Vagina (tissue), 2 donors: Measurements from ENCODE around the gene SGCD. TPM values are rescaled to one million over a fixed set of nuclear protein-coding genes. Genes with fewer than 3 reads are reported as not detected.
"Not testable (repeated sequence)": the region's sequence is repeated elsewhere in the genome, so short reads cannot be mapped to it uniquely, and the experiment has no call there.

Experiments
- DNase-seq, 2 donors: peaks; one replicate each; pipeline ENCODE4 v3.0.0-alpha.2; 2017; ENCODE audit errors: extremely low spot score in 2 of 2
- H3K27ac ChIP-seq: fragments of 200-600 bp; sonication (generic); one replicate; pipeline ENCODE4 v1.5.1; 2019
- H3K27me3 ChIP-seq: fragments of 200-600 bp; sonication (generic); one replicate; pipeline ENCODE4 v1.5.1; 2019
- H3K36me3 ChIP-seq, 2 donors: fragments of 200-600 bp; sonication (generic); one replicate each; pipeline ENCODE4 v1.5.1; 2017 to 2019
- H3K4me1 ChIP-seq: fragments of 200-600 bp; sonication (generic); one replicate; pipeline ENCODE4 v1.5.1; 2019
- H3K4me3 ChIP-seq, 2 donors: fragments of 200-600 bp; sonication (generic); 1 replicate in 1 of 2; 2 replicates in 1 of 2; pipeline ENCODE4 v1.5.1; 2016 to 2019
- H3K9me3 ChIP-seq: fragments of 200-600 bp; sonication (generic); one replicate; pipeline ENCODE4 v1.5.1; 2019
- POLR2A ChIP-seq, 2 donors: fragments of 450-650 bp; IDR thresholded peaks; one replicate each; pipeline ENCODE4 v1.6.1; 2017; ENCODE audit warnings: antibody characterized with exemption in 2 of 2, mild to moderate bottlenecking in 2 of 2, moderate library complexity in 2 of 2
- POLR2AphosphoS5 ChIP-seq, 2 donors: sonication (generic); formaldehyde crosslinking; IDR thresholded peaks; one replicate each; pipeline ENCODE4 v1.9.0; 2017; ENCODE audit warnings: antibody characterized with exemption in 2 of 2, mild to moderate bottlenecking in 2 of 2, low read depth in 1 of 2; ENCODE audit not compliant: insufficient read depth in 1 of 2
- intact Hi-C: fragments of 100-400 bp; cut with DNase I; formaldehyde crosslinking; loops from one replicate; pipeline ENCODE4 v1.15.1; 2023
- total RNA-seq: library from RNA; depleted of rRNA; stranded (reverse); fragments of >200 nt; gene quantifications from one replicate; pipeline ENCODE4 v1.2.3, GENCODE V29; 2016
- TF ChIP-seq, protein P1 (sequence below), 3 experiments: fragments of 450-650 bp in 2 of 3; fragments of 200-600 bp in 1 of 3; sonication (generic) in 1 of 3; IDR thresholded peaks; one replicate each; pipeline ENCODE4 v1.5.1; 2017 to 2019; ENCODE audit warnings: antibody characterized with exemption in 3 of 3, mild to moderate bottlenecking in 2 of 3, moderate library complexity in 2 of 3

SGCD gene
- total RNA-seq, 1 donor from 2014 or later: 6.9 TPM

DNA sequence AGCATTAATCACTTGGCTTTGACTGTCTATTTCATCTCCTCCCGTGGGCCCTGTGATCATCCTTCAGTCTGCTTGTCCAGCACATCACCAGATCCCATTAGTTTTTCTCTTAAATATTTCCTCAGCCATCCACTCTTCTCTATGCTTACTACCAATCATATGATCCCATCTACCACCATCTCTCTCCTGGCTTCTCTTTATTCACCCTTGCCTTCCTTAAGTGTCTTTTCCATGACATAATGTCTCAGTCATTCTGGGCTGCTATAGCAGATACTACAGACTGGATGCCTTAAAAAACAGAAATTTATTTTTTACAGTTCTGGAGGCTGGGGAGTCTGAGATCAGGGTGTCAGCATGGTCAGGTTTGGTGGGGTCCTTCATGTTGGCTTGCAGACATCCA is 314.7 kb downstream of the SGCD start:
- no peaks in the 10 kb centered on the region for H3K9me3 ChIP-seq
- H3K36me3 ChIP-seq: no peaks in the 10 kb centered on the region
- H3K4me3 ChIP-seq: no peak overlapping the region
- no peak for DNase-seq
- no peak for TF ChIP-seq POLR2A (IDR thresholded peaks at IDR 0.05)
- TF ChIP-seq, protein P1, sequence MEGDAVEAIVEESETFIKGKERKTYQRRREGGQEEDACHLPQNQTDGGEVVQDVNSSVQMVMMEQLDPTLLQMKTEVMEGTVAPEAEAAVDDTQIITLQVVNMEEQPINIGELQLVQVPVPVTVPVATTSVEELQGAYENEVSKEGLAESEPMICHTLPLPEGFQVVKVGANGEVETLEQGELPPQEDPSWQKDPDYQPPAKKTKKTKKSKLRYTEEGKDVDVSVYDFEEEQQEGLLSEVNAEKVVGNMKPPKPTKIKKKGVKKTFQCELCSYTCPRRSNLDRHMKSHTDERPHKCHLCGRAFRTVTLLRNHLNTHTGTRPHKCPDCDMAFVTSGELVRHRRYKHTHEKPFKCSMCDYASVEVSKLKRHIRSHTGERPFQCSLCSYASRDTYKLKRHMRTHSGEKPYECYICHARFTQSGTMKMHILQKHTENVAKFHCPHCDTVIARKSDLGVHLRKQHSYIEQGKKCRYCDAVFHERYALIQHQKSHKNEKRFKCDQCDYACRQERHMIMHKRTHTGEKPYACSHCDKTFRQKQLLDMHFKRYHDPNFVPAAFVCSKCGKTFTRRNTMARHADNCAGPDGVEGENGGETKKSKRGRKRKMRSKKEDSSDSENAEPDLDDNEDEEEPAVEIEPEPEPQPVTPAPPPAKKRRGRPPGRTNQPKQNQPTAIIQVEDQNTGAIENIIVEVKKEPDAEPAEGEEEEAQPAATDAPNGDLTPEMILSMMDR (IDR thresholded peaks at IDR 0.05): no peak
- TF ChIP-seq POLR2AphosphoS5 (IDR thresholded peaks at IDR 0.05; ENCODE audit: insufficient read depth in 1 of 2, low read depth in 1 of 2): no peak
- intact Hi-C loops: no loop called here
- peaks cover 10% of the 10 kb centered on the region for H3K4me1 ChIP-seq
- H3K27ac ChIP-seq: no peak overlapping the region
- H3K27me3 ChIP-seq: no peaks in the 10 kb centered on the region

DNA sequence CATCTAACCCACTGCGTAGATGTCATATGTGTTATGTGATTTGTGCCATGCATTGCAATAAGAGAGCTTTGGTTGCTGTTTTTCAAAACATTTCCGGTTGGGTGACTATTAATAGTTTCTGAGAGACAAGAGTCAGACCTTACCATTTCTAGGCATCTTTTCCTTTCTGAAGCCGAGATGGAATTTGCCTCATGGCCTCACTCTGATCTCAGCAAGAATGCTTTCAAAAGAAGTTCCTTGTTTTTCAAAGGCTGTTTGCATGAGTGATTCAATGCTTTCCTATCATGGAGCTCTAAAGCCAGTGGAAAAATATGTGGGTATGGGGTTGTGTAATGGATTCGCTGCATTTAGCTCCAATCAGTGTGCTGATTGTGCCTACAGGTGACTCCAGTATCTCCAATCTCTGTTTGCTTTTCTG is 320.1 kb downstream of the SGCD start:
- H3K27ac ChIP-seq: no peak overlapping the region
- no peaks in the 10 kb centered on the region for H3K9me3 ChIP-seq
- no peaks in the 10 kb centered on the region for H3K27me3 ChIP-seq
- no peak overlapping the region for H3K4me3 ChIP-seq
- no peak for DNase-seq
- H3K36me3 ChIP-seq: no peaks in the 10 kb centered on the region
- TF ChIP-seq, protein P1 (IDR thresholded peaks at IDR 0.05): no peak
- TF ChIP-seq POLR2AphosphoS5 (IDR thresholded peaks at IDR 0.05; ENCODE audit: insufficient read depth in 1 of 2, low read depth in 1 of 2) (peak in 1 of 2 donors; percentile 12), POLR2A (IDR thresholded peaks at IDR 0.05) (no peak)
- H3K4me1 ChIP-seq: peaks cover under 1% of the 10 kb centered on the region
- intact Hi-C loops: no loop called here

DNA sequence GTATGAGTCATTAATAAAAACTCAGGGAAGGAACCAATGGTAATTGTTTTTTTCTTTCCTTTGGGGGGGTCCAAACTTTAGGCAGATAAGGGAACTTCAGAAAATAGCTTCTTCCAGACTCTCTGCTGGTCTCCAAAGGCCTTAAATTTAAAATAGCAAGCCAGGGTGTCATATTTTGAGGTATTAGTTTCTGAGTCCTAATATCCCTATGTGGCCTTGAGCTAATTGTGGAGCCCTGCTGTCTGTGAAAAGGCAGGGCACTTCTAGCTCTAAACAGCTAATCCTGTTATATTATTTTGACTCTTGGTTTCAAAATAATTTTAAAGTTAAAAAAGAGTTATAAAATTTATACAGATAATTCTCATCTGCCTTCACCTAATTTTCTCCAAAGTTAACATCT is 327.5 kb downstream of the SGCD start:
- intact Hi-C loops: no loop called here
- Histone ChIP-seq H3K27me3 (no peaks in the 10 kb centered on the region), H3K36me3 (no peaks in the 10 kb centered on the region), H3K27ac (no peak overlapping the region), H3K9me3 (no peaks in the 10 kb centered on the region), H3K4me1 (no peaks in the 10 kb centered on the region), H3K4me3 (no peak overlapping the region)
- no peak for DNase-seq
- TF ChIP-seq POLR2A (IDR thresholded peaks at IDR 0.05): no peak
- TF ChIP-seq POLR2AphosphoS5 (IDR thresholded peaks at IDR 0.05; ENCODE audit: insufficient read depth in 1 of 2, low read depth in 1 of 2): no peak
- TF ChIP-seq, protein P1 (IDR thresholded peaks at IDR 0.05): no peak

DNA sequence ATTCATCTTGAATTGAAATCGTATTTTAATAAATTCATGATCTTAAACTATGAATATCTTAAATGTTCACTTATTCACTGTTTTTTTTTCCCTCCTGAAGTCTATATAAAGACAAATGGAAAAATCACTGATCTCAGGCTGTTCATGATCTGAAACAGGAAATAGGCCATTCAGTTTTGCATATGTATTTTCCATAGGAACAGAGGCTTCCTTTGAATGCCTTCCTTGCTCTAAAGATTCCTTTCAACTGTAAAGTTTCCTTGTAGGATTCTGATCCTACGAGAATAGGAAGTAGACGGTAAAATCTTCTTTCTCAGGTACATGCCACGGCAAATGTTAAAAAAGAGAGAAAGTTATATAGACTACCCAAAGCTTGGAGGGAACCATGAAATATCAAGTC is 328.8 kb downstream of the SGCD start:
- H3K27me3 ChIP-seq: no peaks in the 10 kb centered on the region
- no peak overlapping the region for H3K4me3 ChIP-seq
- H3K36me3 ChIP-seq: no peaks in the 10 kb centered on the region
- no peak for DNase-seq
- intact Hi-C loops: no loop called here
- H3K9me3 ChIP-seq: no peaks in the 10 kb centered on the region
- no peak for TF ChIP-seq POLR2AphosphoS5 (IDR thresholded peaks at IDR 0.05; ENCODE audit: insufficient read depth in 1 of 2, low read depth in 1 of 2)
- TF ChIP-seq, protein P1 (IDR thresholded peaks at IDR 0.05): no peak
- TF ChIP-seq POLR2A (IDR thresholded peaks at IDR 0.05): no peak
- H3K4me1 ChIP-seq: no peaks in the 10 kb centered on the region
- no peak overlapping the region for H3K27ac ChIP-seq

DNA sequence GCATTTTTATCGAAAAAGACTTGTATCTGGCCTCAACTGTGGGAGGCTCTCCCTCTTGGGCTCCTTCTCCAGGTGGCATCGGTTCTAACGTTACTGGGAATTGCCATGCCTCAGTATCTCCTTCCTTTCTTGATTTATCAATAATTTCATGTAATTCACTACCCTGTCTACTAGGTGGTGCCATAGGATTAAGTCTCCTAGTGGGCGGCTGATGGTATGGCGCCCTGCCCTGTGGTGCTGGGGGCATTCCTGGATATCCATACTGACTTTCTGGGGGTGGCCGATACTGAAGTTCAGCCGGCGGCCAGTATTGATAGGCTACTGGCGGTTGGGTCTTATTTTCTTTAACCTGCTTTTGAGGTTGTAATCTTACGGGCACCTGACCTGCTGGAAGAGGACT is 337.9 kb downstream of the SGCD start:
- H3K9me3 ChIP-seq, H3K27me3 ChIP-seq, H3K4me1 ChIP-seq, intact Hi-C loops, H3K36me3 ChIP-seq, H3K4me3 ChIP-seq, DNase-seq, H3K27ac ChIP-seq: not testable (repeated sequence)

DNA sequence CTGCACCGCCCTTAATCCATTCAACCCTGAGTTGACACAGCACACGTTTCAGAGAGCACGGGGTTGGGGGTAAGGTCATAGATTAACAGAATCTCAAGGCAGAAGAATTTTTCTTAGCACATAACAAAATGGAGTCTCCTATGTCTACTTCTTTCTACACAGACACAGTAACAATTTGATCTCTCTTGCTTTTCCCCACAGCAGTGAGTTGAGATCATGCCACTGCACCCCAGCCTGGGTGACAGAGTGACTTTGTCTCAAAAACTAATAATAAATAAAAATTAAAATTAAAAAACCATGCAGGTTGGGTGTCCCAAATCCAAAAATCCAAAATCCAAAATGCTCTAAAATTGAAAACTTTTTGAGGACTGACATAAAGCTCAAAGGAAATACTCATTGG is 339.7 kb downstream of the SGCD start:
- H3K4me1 ChIP-seq, H3K9me3 ChIP-seq, intact Hi-C loops, DNase-seq, H3K27me3 ChIP-seq, H3K4me3 ChIP-seq, H3K36me3 ChIP-seq, H3K27ac ChIP-seq: not testable (repeated sequence)
